SKM-1 (cell line): ENCODE measurements around the gene CYP17A1.
"Not testable (repeated sequence)": the region's sequence is repeated elsewhere in the genome, so short reads cannot be mapped to it uniquely, and the experiment has no call there.

Experiments
- DNase-seq: peaks from one replicate; lab custom pipeline; 2025; ENCODE audit not compliant: unreplicated experiment; lab: John Stamatoyannopoulos, UW

Gene CYP17A1

DNA sequence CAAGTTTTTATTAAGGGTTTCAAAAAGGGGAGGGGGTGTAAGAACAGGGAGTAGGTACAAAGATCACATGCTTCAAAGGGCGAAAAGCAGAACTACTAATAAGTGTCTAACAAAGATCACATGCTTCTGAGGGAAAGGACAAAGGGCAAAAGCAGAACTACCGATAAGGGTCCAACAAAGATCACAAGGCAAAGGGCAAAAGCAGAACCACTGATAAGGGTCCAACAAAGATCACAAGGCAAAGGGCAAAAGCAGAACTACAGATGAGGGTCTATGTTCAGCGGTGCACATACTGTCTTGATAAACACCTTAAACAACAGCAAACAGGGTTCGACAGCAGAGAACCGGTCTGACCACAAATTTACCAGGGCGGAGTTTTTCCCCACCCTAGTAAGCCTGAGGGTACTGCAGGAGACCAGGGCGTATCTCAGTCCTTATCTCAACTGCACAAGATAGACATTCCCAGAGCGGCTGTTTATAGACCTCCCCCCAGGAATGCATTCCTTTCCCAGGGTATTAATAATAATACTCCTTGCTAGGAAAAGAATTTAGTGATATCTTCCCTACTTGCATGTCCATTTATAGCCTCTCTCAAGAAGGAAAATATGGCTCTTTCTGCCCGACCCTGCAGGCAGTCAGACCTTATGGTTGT is 1.2 kb upstream of the CYP17A1 start:
- not testable (repeated sequence) for DNase-seq

DNA sequence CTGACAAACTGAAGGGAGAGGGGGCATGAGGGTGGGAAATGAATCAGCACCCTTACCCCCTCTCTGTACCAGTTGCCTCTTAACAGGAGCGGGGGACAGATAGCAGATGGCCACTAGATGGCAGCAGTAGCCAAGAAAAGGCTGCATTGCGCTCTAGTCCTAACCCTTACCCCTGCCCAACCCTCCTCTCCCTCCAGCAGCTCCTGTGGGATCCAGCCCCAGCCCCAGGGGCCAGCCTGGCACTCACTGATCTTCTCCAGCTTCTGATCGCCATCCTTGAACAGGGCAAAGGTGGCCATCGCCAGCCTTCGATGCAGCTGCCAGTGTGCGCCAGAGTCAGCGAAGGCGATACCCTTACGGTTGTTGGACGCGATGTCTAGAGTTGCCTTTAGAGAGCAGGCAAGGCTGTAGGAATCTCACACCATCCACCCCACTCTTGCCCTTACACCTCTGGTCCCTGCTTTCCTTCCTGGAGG is 2.2 kb downstream of the CYP17A1 start:
- DNase-seq: peak; percentile 48

DNA sequence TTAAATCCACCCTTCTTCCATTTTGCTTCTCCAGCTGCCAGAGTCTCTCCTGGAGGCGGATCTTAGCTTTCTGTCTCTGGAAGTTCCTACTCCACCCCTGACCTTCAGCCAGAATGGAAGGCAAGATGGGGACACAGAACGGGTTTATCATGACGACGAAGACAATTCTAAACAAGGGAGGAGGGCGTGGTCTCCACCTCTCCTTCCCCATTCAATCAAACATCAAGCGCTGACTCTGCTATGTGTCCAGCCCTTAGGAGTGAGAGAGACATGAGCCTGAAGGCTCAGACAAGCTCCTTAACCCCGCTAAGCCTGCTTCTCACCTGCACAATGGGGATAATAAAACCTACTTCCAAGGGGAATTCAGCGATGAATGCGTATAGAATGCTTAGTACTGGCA is 3.1 kb downstream of the CYP17A1 start:
- DNase-seq: no peak

DNA sequence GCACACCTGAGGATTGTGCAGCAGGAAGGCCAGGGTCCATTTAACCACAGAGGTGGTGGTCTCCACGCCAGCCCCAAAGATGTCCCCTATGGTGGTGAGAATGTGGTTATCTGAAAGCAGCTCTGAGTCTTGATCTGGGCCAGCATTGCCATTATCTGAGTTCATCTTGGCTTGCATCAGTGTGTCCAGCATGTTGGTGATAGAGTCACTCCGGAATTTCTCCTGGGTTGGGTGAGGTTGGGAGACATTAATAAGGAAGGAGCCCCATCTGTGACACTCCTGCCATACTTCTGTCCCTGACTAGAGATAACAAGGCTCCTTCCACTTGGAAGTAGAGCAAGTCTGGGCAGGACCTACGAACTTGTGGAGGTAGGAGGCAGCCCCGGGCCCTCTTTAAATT is 4.2 kb downstream of the CYP17A1 start:
- no peak for DNase-seq

GRCh38 chr10:102832248-102832647 is 5.0 kb downstream of the CYP17A1 start:
- DNase-seq: no peak

- DNase-seq: no peak
These were observed 5.7 kb downstream of the CYP17A1 start for GRCh38 chr10:102831322-102832071.

- no peak for DNase-seq
These were observed 9.6 kb downstream of the CYP17A1 start for GRCh38 chr10:102827597-102827975.

DNA sequence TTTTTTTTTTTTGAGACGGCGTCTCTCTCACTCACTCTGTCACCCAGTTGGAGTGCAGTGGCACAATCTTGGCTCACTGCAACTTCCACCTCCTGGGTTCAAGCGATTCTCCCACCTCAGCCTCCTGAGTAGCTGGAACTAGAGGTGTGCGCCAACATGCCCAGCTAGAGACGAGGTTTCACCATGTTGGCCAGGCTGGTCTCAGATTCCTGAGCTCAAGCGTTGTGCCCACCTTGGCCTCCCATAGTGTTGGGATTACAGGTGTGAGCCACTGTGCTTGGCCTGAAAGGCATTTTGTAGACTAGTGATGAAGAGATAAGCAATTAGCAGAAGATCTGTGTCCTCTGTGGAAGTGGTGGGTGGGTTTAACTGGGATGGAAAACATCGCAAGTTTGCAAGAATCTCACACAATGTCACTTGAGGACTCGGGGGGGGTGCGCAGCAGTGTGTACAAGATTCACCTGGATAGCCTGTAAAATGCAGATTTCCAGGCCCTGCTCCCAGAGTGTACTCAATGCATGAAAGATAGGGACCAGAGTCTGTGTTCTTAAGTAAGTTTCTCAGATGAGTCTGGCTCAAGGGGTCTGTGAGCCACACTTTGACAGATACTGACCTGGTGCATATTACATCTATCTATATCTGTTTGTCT is 10.9 kb downstream of the CYP17A1 start:
- no peak for DNase-seq

DNA sequence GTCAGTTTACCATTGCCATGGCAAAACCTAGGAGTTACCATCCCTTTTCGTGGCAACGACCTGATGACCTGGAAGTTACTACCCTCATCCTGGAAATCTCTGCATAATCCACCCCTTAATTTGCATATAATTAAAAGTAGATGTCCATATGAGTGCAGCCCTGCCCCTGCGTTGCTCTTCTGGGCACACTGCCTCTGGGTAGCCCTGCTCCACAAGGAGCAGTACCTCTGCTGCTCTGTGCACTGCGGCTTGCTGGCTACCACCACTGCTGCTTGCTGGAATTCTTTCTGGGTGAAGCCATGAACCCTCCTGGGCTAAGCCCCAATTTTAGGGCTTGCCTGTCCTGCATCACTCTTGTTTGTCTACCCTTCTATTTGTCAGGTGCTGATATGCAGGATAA is 12.5 kb downstream of the CYP17A1 start:
- no peak for DNase-seq

GRCh38 chr10:102822222-102822621 is 15.0 kb downstream of the CYP17A1 start:
- no peak for DNase-seq

DNA sequence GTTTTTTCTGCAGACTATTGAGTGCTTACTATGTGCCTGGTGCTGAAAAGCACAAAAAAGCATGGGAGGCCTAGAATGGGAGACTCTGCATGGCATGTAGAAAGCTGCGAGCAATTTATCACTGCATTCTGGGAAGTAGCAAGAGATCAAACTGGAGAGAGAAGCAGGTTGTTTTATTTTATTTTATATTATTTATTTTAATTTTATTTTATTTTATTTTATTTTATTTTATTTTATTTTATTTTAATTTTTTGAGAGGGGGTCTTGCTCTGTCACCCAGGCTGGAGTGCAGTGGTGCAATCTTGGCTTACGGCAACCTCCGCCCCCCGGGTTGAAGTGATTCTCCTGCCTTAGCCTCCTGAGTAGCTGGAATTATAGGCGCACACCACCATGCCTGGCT is 17.2 kb downstream of the CYP17A1 start:
- DNase-seq: not testable (repeated sequence)

GRCh38 chr10:102819054-102819453 is 18.2 kb downstream of the CYP17A1 start:
- DNase-seq: no peak

DNA sequence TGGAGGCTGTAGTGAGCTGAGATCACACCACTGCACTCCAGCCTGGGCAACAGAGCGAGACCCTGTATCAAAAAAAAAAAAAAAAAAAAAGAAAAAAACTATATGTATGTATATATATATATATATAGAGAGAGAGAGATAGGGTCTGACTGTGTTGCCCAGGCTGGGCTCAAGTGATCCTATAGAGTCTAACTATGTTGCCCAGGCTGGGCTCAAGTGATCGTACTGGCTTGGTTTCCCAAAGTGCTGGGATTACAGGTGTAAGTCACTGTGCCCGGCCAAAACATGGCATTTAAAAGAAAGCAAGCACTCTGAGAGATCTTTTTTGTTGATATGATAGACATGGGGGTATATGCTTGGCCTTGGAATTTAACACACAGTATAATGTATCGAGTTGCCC is 20.0 kb downstream of the CYP17A1 start:
- DNase-seq: no peak

- DNase-seq: no peak
These were observed 21.2 kb downstream of the CYP17A1 start for GRCh38 chr10:102815790-102816549.

GRCh38 chr10:102814873-102815661 is 22.1 kb downstream of the CYP17A1 start:
- no peak for DNase-seq

DNA sequence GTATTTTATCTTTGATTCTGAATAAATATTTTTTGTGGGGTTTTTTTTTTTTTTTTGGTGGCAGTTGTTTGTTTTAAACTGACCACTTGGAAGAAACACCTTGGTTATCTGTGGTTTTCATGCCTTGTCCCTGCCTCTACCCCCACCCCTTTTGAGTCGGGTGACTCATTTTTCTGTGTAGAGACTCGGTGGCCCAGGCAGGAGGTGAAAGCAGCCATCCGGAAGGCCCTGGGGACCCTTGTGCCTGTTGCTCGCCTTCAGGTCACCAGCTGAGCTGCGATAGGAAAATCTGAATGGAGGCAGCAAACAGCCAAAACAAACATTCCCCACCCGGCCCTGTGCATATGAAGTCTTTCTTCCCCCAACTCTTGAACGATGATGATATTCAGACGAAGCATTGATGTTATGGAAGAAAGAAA is 22.8 kb downstream of the CYP17A1 start:
- DNase-seq: no peak

GRCh38 chr10:102813734-102814452 is 23.3 kb downstream of the CYP17A1 start:
- DNase-seq: no peak

DNA sequence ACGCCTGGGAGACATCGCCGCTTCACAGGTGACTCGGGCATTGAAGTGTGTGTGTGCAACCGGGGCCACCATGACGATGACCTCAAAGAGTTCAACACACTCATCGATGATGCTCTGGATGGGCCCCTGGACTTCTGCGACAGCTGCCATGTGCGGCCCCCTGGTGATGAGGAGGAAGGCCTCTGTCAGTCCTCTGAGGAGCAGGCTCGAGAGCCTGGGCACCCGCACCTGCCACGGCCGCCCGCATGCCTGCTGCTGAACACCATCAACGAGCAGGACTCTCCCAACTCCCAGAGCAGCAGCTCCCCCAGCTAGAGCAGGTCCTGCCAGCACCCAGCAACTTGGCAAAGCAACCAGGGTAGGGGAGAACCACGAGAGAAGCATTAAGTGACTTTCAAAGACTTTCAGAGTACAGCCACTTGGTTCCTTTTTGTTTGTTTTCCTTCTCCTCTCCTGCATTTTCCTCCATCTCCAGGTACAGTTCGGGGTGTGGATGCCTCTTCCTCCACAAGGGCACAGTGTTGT is 24.1 kb downstream of the CYP17A1 start:
- no peak for DNase-seq

GRCh38 chr10:102812231-102812876 is 24.9 kb downstream of the CYP17A1 start:
- peak; percentile 64 for DNase-seq
